ENCODE results near the gene IMMP2L.
A peak's percentile ranks its signal among the peaks of the same experiment; 100 is the strongest.
"Not testable (repeated sequence)": the region's sequence is repeated elsewhere in the genome, so short reads cannot be mapped to it uniquely, and the experiment has no call there.

Gene IMMP2L

DNA sequence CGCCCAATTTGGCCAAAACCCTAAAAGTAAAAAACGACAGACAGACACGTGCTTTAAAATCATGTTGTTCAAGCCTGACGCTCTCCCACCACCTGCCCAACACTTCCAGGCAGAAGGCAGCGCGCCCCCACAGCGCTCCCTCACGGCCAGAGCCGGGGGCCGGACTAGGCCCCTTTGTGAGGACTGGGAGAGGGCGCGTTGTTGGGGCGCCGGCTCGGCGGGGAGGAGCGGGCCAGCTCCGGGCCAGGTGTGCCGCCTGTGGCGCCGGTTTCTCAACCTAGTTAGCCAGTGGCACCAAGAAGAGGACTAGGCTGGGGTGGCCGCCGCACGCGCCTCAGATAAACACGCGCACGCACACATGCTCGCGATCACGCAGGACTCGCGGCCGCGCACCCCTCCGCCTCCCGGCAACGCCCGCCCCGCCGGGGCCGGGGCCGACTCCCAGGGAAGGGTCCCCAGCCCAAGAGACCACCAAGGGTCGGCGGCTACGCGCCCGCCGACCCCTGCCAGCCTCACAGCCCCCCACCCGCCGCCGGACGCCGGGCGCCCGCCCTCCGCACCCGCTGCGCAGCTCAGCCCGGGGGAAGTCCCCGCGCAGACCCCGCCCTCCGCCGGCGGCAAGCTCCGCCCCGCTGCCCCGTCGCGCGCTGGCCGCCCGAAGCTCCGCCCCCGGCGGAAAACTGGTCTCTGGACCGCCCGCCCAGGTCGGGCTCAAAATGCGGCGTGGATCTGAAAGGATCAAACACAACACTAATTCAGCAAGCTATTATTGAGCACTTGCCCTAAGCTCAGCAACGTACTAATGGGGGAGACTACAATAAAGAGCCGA, at the start of gene IMMP2L:
Gene IMMP2L, minus strand, starts transcription at position 589 of the 829 bp plus-strand sequence.
- DNase-seq, result peak; percentile 30 to 60

DNA sequence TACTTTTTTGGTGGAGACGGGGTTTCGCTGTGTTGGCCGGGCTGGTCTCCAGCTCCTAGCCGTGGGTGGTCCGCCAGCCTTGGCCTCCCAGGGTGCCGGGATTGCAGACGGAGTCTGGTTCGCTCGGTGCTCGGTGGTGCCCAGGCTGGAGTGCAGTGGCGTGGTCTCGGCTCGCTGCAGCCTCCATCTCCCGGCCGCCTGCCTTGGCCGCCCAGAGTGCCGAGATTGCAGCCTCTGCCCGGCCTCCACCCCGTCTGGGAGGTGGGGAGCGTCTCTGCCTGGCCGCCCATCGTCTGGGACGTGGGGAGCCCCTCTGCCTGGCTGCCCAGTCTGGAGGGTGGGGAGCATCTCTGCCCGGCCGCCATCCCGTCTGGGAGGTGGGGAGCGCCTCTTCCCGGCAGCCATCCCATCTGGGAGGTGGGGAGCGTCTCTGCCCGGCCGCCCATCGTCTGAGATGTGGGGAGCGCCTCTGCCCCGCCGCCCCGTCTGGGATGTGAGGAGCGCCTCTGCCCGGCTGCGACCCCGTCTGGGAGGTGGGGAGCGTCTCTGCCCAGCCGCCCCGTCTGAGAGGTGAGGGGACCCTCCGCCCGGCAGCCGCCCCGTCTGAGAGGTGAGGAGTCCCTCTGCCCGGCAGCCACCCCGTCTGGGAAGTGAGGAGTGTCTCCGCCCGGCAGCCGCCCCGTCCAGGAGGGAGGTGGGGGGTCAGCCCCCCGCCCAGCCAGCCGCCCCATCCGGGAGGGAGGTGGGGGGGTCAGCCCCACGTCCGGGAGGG, 47.4 kb upstream of the IMMP2L start:
- DNase-seq, result not testable (repeated sequence)

DNA sequence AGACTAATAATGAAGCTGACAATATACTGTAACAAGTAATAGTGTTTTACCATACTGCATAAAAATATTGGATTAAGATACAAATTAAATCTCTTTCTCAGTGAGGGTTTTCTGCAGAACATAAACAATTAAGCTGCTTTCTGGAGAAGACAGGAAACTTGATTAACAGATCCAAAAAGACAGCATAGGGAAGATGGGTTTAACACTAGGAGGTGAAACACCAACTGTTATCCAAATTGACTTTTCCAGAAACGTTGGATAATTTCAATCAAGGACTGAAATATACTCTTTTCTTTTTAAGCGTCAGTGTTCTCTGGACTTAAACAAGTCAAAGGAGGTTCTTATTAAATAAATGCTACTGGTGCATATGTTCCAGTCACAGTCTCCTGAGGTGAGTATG, 45.3 kb upstream of the IMMP2L start:
- DNase-seq, result no peak

DNA sequence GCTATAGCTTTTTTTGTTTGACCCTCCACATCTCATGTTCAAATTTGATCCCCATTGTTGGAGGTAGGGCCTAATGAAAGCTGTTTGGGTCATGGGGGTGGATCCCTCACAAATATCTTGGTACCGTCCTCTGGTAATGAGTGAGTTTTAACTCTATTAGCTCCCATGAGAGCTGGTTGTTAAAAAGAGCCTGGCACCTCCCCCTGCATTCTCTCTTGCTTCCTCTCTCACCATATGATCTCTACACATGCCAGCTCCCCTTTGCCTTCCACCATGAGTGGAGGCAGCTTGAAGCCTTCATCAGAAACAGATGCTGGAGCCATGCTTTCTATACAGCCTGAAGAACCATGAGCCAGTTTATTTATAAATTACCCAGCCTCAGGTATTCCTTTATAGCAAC, 43.0 kb upstream of the IMMP2L start:
- DNase-seq, result no peak

DNA sequence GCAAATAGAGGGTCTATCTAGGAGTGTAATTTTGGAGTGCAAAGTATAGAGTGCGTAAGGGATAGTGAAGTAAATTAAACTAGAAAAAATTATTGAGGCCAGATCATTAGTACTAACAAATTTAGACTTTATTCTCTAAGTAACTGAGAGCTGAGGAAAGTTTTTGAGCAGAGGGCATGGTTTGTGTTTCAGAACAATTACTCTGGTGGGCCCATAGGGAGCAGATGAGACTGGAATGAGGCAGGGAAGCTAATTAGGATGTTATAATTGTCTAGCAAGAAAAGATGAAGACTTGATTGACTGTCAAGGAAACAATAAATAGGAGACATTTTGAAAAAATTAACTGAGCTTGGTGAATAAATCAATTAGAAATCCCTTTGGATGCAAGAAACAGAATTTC, 37.8 kb upstream of the IMMP2L start:
- DNase-seq, result no peak

DNA sequence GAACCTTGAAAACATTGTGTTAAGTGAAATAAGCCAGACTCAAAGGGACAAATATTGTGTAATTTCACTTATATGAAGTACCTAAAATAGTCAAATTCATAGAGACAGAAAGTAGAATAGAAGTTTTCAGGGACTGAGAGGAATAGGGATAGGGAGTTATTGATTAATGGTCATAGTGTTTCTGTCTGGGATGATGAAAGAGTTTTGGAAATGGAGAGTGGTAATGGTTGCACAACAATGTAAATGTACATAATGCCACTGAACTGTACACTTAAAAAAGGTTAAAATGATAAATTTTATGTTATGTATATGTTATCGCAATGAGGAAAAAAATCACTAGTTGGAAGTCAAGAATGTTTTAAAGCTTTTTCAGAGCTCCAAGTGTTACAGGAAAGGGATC, 33.5 kb upstream of the IMMP2L start:
- DNase-seq, result no peak

DNA sequence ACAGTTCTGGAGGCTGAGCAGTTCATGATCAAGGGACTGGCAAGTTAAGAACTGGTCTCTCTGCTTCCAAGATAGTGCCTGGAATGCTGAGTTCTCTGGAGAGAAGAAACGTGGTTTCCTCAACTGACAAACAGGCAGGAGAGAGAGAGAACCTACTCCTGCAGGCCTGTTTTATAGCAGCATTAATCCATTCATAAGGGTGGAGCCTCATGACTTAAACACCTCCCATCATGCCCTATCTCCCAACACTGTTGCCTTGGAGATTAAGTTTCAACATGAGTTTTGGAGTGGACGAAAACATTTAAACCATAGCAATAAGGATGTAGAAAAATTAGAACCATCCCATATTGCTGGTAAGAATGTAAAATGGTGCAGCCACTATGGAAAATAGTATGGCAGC, 32.3 kb upstream of the IMMP2L start:
- no peak for DNase-seq

DNA sequence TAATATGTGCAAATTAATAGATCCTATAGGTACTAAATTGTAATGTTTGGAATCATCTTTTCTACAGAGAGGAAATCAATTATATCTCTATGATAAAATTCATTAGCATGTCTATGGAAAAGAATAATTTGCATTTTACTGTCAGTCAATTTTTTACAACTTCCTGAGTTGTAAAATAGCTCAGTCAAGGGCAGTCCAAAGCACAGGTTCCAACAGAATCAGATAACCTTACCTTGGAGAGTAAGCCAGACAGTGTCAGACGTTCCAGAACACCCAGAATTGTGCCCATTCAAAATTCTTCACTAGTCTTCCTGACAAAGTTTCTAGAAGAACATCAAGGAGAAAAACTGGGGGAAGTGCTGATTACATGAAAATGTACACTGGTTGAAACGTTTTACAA, 31.1 kb upstream of the IMMP2L start:
- no peak for DNase-seq

DNA sequence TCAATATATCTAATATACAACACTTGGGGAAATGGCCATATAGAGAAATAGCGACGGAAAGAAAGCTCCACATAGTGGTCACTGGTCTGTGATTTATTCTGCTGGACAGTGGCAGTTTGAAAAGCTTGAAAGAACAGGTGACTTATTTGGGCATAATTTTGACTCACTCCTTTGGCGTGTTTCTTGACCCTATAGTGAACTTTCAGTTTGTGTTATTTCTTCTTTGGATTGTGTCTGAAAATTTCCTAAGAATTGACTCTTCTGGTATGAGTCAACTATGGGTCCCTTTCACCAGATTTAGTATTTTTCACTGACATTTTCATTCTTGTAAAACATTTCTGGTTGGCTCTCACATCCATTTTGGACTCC, 25.8 kb upstream of the IMMP2L start:
- no peak for DNase-seq

DNA sequence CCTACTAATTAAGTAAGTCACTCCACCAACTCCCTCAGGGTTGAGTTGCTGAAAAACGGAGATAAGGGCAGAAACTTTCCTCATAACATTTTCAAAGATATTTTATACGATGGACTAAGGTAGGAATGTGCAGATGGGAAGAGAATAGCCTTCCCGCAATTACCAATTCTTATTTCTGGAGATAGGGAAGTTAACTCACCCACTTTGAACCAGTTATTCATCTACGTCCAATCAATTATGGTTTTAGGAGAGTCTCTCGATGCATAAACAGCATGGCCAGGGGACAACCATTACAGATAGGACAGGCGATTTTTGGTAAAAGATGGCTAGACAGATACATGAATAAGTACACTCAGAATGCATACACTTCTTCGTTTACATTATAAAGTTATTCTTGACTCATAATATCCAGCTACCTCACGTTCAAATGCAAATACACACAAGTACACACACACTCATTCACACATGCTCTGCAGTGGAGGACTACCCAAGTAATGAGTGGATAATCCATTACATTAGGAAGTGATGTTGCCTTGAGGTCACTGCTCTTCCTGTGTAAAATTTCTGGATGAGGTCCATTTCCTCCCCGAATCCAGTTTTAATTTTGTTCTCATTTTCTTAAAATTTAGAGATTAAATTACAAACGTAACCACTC, 25.2 kb upstream of the IMMP2L start:
- no peak for DNase-seq

DNA sequence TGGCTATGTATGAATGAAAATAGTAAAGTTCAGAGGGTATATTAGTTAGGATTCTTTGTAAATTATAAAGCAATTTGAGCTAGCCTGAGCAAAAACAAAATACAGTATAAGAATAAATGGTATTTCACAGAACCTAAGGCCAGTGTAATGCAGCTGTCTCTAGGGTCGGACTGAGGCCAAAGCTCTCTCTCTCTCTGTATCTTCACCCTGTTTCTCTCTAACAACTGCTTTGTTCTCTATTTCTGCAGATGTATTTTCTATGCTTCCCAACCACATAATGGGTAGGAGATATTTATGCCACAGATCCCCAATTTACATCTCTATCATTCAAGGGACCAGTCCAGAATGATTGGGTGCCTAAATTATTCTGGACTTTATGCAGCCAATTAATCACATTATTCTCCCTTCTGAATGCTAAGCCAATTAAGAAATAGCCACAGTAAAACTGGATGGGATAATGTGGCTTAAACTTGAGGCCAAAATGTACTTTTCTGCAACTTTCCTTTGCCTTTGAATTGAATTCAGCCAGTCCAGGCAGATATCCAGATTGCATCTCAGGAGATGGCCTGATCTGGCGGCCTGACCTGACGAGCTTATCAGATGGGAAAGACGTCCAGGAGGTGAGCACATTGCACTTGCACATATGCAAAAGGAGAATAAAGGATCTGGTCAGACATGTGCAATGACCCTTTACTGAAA, 24.6 kb upstream of the IMMP2L start:
- no peak for DNase-seq

DNA sequence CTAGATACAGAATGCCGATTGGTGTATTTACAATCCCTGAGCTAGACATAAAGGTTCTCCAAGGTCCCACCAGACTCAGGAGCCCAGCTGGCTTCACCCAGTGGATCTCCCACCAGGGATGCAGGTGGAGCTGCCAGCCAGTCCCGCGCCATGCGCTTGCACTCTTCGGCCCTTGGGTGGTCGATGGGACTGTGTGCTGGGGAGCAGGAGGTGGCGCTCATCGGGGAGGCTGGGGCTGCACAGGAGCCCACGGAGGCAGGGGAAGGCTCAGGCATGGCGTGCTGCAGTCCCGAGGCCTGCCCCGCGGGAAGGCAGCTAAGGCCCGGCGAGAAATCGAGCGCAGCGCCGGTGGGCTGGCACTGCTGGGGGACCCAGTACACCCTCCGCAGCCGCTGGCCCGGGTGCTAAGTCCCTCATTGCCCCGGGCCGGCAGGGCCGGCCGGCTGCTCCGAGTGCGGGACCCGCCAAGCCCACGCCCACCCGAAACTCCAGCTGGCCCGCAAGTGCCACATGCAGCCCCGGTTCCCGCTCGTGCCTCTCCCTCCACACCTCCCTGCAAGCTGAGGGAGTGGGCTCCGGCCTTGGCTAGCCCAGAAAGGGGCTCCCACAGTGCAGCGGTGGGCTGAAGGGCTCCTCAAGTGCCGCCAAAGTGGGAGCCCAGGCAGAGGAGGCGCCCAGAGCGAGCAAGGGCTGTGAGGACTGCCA, 19.6 kb upstream of the IMMP2L start:
- DNase-seq, result not testable (repeated sequence)

DNA sequence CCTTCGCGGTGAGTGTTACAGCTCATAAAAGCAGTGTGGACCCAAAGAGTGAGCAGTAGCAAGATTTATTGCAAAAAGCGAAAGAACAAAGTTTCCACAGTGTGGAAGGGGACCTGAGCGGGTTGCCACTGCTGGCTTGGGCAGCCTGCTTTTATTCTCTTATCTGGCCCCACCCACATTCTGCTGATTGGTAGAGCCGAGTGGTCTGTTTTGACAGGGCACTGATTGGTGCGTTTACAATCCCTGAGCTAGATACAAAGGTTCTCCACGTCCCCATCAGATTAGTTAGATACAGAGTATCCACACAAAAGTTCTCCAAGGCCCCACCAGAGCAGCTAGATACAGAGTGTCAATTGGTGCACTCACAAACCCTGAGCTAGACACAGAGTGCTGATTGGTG, 18.9 kb upstream of the IMMP2L start:
- not testable (repeated sequence) for DNase-seq

DNA sequence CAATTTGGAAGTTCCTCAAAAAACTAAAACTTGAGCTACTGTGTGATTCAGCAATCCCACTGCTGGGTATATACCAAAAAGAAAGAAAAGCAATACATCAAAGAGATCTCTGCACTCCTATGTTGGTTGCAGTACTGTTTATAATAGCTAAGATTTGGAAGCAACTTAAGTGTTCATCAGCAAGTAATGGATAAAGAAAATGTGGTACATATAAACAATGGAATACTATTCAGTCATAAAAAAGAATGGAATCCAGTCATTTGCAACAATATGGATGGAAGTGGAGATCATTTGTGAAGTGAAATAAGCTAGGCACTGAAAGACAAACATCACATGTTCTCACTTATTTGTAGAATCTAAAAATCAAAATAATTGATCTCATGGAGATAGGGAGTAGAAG, 16.5 kb upstream of the IMMP2L start:
- no peak for DNase-seq

DNA sequence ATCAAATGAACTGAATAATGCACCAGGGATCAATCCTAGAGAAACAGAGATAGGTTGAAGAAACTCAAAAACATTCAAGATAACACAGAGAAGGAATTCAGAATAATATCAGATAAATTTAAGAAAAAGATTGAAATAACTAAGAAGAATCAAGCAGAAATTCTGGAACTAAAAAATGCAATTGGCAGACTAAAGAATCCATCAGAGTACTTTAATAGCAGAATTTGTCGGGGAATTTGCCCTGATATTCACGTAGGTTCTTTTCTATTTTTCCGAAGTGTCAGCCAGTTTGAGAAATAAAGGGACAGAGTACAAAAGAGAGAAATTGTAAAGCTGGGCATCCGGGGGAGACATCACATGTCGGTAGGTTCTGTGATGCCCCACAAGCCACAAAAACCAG, 9.4 kb upstream of the IMMP2L start:
- DNase-seq, result no peak

DNA sequence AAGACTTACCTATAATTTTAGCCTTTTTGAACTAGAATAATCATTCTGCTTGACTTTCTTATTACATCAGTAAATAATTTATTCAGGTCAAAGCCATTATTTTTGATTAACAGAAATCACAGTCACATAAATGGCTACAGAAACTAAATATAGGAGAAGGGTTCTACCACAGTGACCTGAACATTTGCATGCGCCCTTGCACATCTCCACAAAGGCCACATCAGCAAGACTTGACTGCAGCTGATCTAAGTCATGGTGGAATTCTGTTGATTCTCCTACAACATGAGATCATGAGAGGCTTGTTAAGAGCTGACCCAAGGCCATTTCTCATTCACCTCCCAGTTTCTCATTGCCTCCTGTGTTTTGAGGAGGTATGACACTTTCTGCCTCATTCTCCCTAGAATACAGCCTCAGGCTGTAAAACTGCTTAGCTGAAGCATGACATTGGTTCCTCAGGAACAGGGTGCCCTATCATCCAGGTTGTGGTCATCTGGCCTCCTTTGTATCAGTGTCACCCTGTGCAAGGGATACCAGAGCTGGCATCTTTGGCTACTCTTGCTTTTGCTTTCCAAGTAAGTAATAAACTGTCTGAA, 6.7 kb upstream of the IMMP2L start:
- no peak for DNase-seq

DNA sequence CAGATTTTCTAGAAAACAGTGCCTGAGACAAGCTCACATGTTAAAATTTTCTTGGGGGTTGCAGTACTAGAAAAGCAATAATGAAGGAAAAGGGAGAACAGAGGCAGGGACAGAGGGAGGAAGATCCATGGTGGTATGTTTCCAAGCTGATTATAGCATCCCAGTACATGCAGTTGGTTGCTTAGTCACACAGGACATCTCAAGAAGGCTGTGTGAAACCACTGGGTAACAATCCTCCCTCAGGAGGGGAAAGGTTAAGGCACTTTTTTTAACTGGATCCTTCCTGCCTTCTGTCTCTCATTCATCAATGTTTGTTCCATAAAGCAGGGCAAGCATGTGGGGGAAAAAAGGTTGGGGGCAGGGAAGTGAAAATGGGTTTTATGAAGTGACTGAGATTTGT, 6.1 kb upstream of the IMMP2L start:
- no peak for DNase-seq

DNA sequence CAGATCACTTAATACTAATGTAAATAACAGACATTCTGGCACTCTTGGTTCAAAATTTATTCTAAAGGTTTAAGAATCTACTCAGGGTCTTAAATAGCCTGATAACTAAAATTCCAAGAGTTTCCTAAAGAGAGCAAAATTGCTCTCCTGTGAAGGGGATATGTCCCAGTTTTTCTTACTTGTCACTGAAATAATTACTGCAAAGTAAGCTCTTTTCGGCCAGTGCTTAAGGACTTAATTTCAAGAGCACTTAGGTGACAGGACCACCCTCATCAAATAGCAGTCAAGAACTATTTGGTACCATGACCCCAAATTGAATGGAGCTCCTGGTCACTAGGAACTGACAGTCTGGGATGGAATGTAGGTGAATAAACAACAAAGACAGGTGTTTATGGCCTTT, 1.8 kb upstream of the IMMP2L start:
- no peak for DNase-seq

DNA sequence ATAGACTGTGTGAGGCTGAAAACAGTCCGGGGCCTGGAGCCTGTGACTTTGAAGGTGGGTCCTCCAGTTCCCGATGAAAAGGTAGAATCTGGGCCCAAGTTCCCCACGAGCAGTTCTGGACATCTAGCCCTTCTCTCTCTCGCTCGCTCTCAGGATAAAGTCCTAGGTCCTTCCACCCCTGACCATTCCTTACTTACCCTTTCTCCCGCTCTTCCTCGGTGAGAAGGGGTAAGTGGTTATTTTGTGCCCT, 713 bp downstream of the IMMP2L start:
- DNase-seq, result no peak

DNA sequence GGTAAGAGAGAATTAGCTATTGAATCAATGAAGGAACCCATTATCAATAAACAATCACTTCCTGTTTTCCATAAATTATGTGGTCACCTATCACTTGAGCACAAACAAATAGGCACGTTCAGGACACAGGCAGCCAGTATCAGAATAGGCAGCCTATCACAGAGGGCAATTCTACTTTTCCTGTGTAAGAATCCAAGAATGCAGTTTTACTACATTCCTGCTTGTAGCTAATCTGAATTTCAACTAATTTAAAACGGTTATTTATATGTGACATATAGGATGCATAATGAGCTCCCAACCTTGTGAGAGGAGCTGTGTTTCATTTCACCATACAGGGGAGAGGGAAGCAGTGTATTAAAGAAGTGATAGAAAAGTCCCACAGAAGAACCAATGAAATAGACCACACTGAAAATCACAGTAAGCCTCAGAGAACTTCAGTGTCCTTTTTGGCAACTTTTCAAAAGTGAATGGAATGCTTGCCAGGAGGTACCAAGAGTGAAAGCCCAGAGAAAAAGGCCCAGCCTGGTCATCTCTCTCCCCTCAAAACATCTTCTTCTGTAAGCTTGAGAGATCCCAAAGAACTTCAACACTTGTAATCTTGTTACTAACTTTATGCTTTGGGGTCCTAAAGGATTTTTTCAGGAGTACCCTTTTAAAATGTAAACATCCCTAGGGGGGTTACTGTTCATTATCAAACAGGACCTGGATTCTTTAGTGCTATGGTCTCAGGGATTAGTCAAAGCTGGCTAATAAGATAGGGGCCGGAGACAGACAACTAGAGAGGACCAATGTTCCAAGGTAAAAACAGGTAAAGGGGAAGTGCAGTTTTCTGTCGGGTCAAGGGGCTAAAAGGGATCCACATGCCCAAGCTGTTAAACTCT, 1.3 kb downstream of the IMMP2L start:
- DNase-seq, result peak in 1 of 2 experiments; percentile 23

DNA sequence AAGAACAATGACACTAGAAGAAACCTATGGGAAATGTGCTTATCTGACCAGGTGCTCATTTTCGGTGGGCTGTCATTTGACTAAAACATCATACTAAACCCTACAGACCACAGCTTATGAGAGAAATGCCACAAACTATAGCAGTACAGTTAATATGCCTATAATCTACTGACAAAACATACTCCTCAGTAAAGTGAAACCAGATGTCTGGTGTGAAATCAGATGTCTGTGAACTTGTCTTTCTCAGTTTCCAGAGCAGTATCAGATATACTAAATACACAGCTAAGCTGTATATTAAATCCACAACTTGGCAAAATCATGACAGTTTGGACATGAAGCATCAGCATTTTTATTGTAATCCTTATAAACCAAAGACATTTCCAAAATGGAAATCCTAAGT, 3.3 kb downstream of the IMMP2L start:
- DNase-seq, result no peak

DNA sequence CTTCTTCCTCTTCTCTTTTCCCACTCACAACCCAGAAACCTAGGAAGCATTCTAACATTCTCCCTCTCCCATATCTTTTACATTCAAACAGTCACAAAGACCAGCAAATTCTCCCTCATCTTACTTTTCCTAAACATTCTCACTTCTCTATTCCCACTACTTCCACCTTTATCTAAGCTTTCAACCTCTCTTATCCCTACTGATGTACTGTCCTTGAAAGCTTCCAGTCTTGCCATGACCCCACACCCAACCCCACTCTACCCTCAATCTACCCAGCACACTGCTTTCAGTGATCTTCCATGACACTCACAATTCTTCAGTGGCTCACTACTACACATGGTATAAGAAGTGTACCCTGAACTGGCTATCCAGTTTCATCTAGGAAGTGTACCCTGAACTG, 5.3 kb downstream of the IMMP2L start:
- DNase-seq, result no peak
